T-helper 1 cell (primary cell): ENCODE data around the gene ZNF891.

Experiments
- DNase-seq, 5 donors: peaks; one replicate each; pipeline ENCODE4 v3.0.0-alpha.2; 2012 to 2020

ZNF891 gene

DNA sequence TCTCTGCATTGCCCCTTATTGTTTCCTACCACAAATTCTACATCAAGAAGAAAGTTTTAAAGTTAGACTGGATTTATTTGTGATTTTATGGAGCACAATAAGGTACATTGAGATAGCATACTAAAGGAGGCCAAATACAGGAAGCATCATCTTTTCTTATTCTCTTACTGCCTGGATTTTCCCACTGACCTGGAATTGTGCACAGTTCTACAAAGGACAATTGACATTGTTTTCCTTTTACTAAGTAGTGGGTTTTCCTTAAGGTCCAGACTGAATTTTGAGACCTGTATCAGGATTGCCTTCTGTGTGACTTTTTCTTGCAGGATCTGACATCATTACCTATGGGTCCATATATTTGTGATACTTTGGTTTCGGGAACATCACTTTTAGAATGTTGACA is 68.1 kb downstream of the ZNF891 start:
- no peak for DNase-seq

- no peak for DNase-seq
Observed at GRCh38 chr12:133058203-133059113, 71.6 kb downstream of the ZNF891 start.

DNA sequence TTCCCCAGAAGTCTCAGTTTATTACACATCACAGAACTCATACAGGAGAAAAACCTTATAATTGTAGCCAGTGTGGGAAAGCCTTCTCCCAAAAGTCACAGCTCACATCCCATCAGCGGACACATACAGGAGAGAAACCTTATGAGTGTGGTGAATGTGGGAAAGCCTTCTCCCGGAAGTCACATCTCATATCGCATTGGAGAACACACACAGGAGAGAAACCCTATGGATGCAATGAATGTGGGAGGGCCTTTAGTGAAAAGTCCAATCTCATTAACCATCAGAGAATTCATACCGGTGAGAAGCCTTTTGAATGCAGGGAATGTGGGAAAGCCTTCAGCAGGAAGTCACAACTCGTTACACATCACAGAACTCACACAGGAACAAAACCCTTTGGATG is 72.6 kb downstream of the ZNF891 start:
- DNase-seq = no peak
